HepG2 (cell line): ENCODE data around the gene CD93. TPM values are rescaled to one million over a fixed set of nuclear protein-coding genes. Genes with fewer than 3 reads are reported as not detected.

Source experiments
- ATAC-seq: fragments of 200-7000 bp; cut with Tn5 transposase; 3 replicates; pipeline ENCODE4 v1.9.1; 2020; ENCODE audit warnings: mild to moderate bottlenecking, moderate library complexity
- BruUV-seq: library from RNA; stranded (reverse); fragments of 400-500 nt; replicated peaks from 2 replicates; lab custom pipeline; 2021; lab: Mats Ljungman, UMichigan
- CTCF ChIA-PET: fragments of 300-600 bp; formaldehyde crosslinking; extraction: SDS; loops from one replicate; lab custom pipeline; 2021; ENCODE audit warnings: low total read pairs, inconsistent platforms, low intra/inter-chr PET ratio; lab: Yijun Ruan, JAX
- POLR2A ChIA-PET: fragments of 350-600 bp; sonication (Branson Sonifier 250); formaldehyde crosslinking; loops from one replicate; lab custom pipeline; 2020; ENCODE audit warnings: antibody characterized with exemption, inconsistent platforms; lab: Yijun Ruan, JAX
- DNase-seq: peaks from one replicate; pipeline ENCODE4 v3.0.0-alpha.2; 2015; ENCODE audit warnings: low spot score
- FAIRE-seq: peaks from 3 replicates; lab custom pipeline; 2011; peaks lifted over from hg19 to GRCh38; lab: Jason Lieb, UNC
- H2AFZ ChIP-seq: one replicate; pipeline ENCODE4 v1.6.1; 2011; ENCODE audit warnings: low read length, inconsistent platforms
- H3K27ac ChIP-seq: fragments of 300-600 bp; 3 replicates; pipeline ENCODE4 v1.8.0; 2011; ENCODE audit warnings: mixed run types, mild to moderate bottlenecking, mixed read lengths, low read length, inconsistent platforms; ENCODE audit not compliant: insufficient read depth; ENCODE audit errors: extremely low read length
- H3K27me3 ChIP-seq, 2 experiments: fragments of 200-600 bp in 1 of 2; 2 replicates in 1 of 2; 3 replicates in 1 of 2; pipeline versions ENCODE4 v1.6.0 to v1.8.0; 2011; ENCODE audit warnings: low read length in 2 of 2, mild to moderate bottlenecking in 2 of 2, moderate library complexity in 2 of 2, inconsistent platforms in 1 of 2; ENCODE audit not compliant: insufficient read depth in 2 of 2, control insufficient read depth in 1 of 2
- H3K36me3 ChIP-seq, 2 experiments: fragments of 200-600 bp in 1 of 2; replicated peaks in 1 of 2; 2 replicates in 1 of 2; 3 replicates in 1 of 2; pipeline versions ENCODE4 v1.5.1 to v1.8.0; 2011; ENCODE audit warnings: low read length in 2 of 2, inconsistent platforms in 1 of 2; ENCODE audit not compliant: insufficient read depth in 2 of 2, control insufficient read depth in 1 of 2
- H3K4me1 ChIP-seq: 2 replicates; pipeline ENCODE4 v1.5.1; 2012; ENCODE audit warnings: low read length, inconsistent platforms; ENCODE audit not compliant: insufficient read depth
- H3K4me2 ChIP-seq: 2 replicates; pipeline ENCODE4 v1.6.0; 2011; ENCODE audit warnings: low read depth, low read length, inconsistent platforms
- H3K4me3 ChIP-seq, 3 experiments: fragments of 200-600 bp in 1 of 3; sonication (generic), shearing (Covaris generic) in 1 of 3; replicated peaks in 1 of 3; 2 replicates each; pipeline ENCODE4 v1.5.1; 2011 to 2016; ENCODE audit warnings: low read length in 3 of 3, inconsistent platforms in 2 of 3, low read depth in 2 of 3, mild to moderate bottlenecking in 2 of 3, control low read depth in 1 of 3, mixed read lengths in 1 of 3; ENCODE audit not compliant: insufficient read depth in 1 of 3
- H3K79me2 ChIP-seq: one replicate; pipeline ENCODE4 v1.6.1; 2011; ENCODE audit warnings: low read length, inconsistent platforms; ENCODE audit not compliant: insufficient read depth
- H3K9ac ChIP-seq: 2 replicates; pipeline ENCODE4 v1.6.0; 2011; ENCODE audit warnings: mild to moderate bottlenecking, low read depth, low read length, inconsistent platforms; ENCODE audit not compliant: insufficient read depth
- H3K9me3 ChIP-seq: 2 replicates; pipeline ENCODE4 v1.5.1; 2012; ENCODE audit warnings: mild to moderate bottlenecking, low read length
- H4K20me1 ChIP-seq: 2 replicates; pipeline ENCODE4 v1.6.0; 2011; ENCODE audit warnings: inconsistent platforms, mild to moderate bottlenecking, low read length, moderate library complexity; ENCODE audit not compliant: insufficient read depth
- HIVEP1 ChIP-seq: sonication (generic); formaldehyde crosslinking; IDR thresholded peaks from 2 replicates; pipeline ENCODE4 v1.4.0; 2020; ENCODE audit warnings: mild to moderate bottlenecking, missing genetic modification reagents
- IRX3 ChIP-seq: sonication (generic); formaldehyde crosslinking; IDR thresholded peaks from 2 replicates; pipeline ENCODE4 v1.8.1; 2023; ENCODE audit warnings: mild to moderate bottlenecking, low read depth, missing genetic modification reagents, borderline replicate concordance
- REST ChIP-seq, 2 experiments: IDR thresholded peaks; 2 replicates each; pipeline ENCODE4 v1.6.1; 2011 to 2012; ENCODE audit warnings: low read length in 2 of 2, borderline replicate concordance in 1 of 2, low read depth in 1 of 2, mild to moderate bottlenecking in 1 of 2, moderate library complexity in 1 of 2
- TFDP1 ChIP-seq: IDR thresholded peaks from 2 replicates; pipeline ENCODE4 v1.6.1; 2016; ENCODE audit warnings: missing compliant biosample characterization, missing genetic modification reagents, borderline replicate concordance
- THRA ChIP-seq: sonication (generic); formaldehyde crosslinking; IDR thresholded peaks from 2 replicates; pipeline ENCODE4 v1.4.0; 2020; ENCODE audit warnings: missing genetic modification reagents, borderline replicate concordance
- ZBTB8A ChIP-seq: sonication (generic); formaldehyde crosslinking; IDR thresholded peaks from 2 replicates; pipeline ENCODE4 v1.4.0; 2020; ENCODE audit warnings: mild to moderate bottlenecking, low read depth, missing genetic modification reagents, borderline replicate concordance
- ZMYM4 ChIP-seq: sonication (generic); formaldehyde crosslinking; IDR thresholded peaks from 2 replicates; pipeline ENCODE4 v1.8.1; 2023; ENCODE audit warnings: mild to moderate bottlenecking, missing genetic modification reagents
- ZNF143 ChIP-seq: sonication (generic); formaldehyde crosslinking; IDR thresholded peaks from 2 replicates; pipeline ENCODE4 v1.4.0; 2020; ENCODE audit warnings: missing genetic modification reagents
- WGBS: methylation state at CpG from one replicate; pipeline ENCODE4 v1.1.6; 2017; ENCODE audit warnings: low lambda C conversion rate; 5-methylcytosine and 5-hydroxymethylcytosine counted together
- in situ Hi-C: cut with HindIII; loops from 2 replicates; pipeline ENCODE4 v1.10.0; 2017; ENCODE audit warnings: low pct_unique_long_range_greater_than_20kb; ENCODE audit not compliant: extremely low pct_ligation_motif_present
- intact Hi-C: fragments of 100-400 bp; cut with micrococcal nuclease; formaldehyde crosslinking; loops from one replicate; pipeline ENCODE4 v1.10.0; 2022; ENCODE audit not compliant: unreplicated experiment
- polyA plus RNA-seq, 8 experiments: library from polyadenylated mRNA; depleted of rRNA in 3 of 8; stranded (reverse) in 7 of 8; unstranded in 1 of 8; fragments of >200 nt; fragmentation: Illumina TruSeq in 4 of 8; extraction: Trizol in 4 of 8; gene quantifications; 2 replicates each; pipeline versions ENCODE4 v1.2.1 to v1.2.3, GENCODE V29; 2011 to 2016; ENCODE audit warnings: low read depth in 4 of 8, missing spikeins in 1 of 8, mixed read lengths in 1 of 8; ENCODE audit not compliant: insufficient read depth in 1 of 8
- total RNA-seq, 5 experiments: library from RNA; depleted of rRNA; stranded (reverse); fragments of >200 nt; fragmentation: Illumina TruSeq; extraction: Trizol; gene quantifications; 2 replicates each; pipeline ENCODE4 v1.2.3, GENCODE V29; 2016; ENCODE audit warnings: low read depth in 1 of 5

CD93 gene
- total and polyA plus RNA-seq, 2 of the 13 experiments (the other 11 are each of a cell fraction or from before 2014, with no cell fraction given): not detected

- no peak overlapping the region for H3K4me3 ChIP-seq
- BruUV-seq: no TSS peak
- 9% methylated on average over 4 of the region's 4 CpGs for WGBS
- POLR2A ChIA-PET: no interaction called here
- H3K36me3 ChIP-seq: no peaks in the 10 kb centered on the region
- H3K4me2 ChIP-seq: no peak overlapping the region
- TF ChIP-seq ZBTB8A (CRISPR knock-in tag) (no peak), REST (IDR thresholded peaks at IDR 0.05; ENCODE audit: borderline replicate concordance in 1 of 2, low read depth in 1 of 2, low read length in 2 of 2) (no peak), HIVEP1 (CRISPR knock-in tag) (no peak)
- ATAC-seq: no peak
- no peak overlapping the region for H3K27ac ChIP-seq
- no peaks in the 10 kb centered on the region for H4K20me1 ChIP-seq
- no peak overlapping the region for H2AFZ ChIP-seq
- intact Hi-C loops (no loop called here), in situ Hi-C loops (no loop called here)
- H3K27me3 ChIP-seq: peaks cover 2 to 35% of the 10 kb centered on the region in 2 experiments; a peak in 3 of 5 replicates
- CTCF ChIA-PET: no interaction called here
- H3K9ac ChIP-seq: no peak overlapping the region
- FAIRE-seq: no peak
- H3K4me1 ChIP-seq: no peaks in the 10 kb centered on the region
- no peaks in the 10 kb centered on the region for H3K9me3 ChIP-seq
- no peak for DNase-seq
- H3K79me2 ChIP-seq: no peaks in the 10 kb centered on the region
Measured at GRCh38 chr20:23033918-23034317, 52.2 kb downstream of the CD93 start.

GRCh38 chr20:23032750-23033078, 53.4 kb downstream of the CD93 start:
- ChIA-PET CTCF (no interaction called here), POLR2A (no interaction called here)
- FAIRE-seq: no peak
- Histone ChIP-seq H3K4me1 (no peaks in the 10 kb centered on the region), H3K4me2 (no peak overlapping the region), H3K27ac (no peak overlapping the region), H4K20me1 (no peaks in the 10 kb centered on the region), H3K9ac (no peak overlapping the region), H3K9me3 (no peaks in the 10 kb centered on the region), H3K36me3 (no peaks in the 10 kb centered on the region), H3K4me3 (no peak overlapping the region), H2AFZ (no peak overlapping the region), H3K79me2 (no peaks in the 10 kb centered on the region), H3K27me3 (peaks cover 2 to 29% of the 10 kb centered on the region in 2 experiments; a peak in 3 of 5 replicates)
- intact Hi-C loops (no loop called here), in situ Hi-C loops (no loop called here)
- BruUV-seq: no TSS peak
- no peak for DNase-seq
- ATAC-seq: no peak
- 33% methylated on average over 5 of the region's 5 CpGs for WGBS
- TF ChIP-seq ZNF143 (CRISPR knock-in tag) (no peak), TFDP1 (CRISPR knock-in tag) (no peak), THRA (CRISPR knock-in tag) (no peak), IRX3 (CRISPR knock-in tag) (no peak), ZMYM4 (CRISPR knock-in tag) (no peak)
